Nephron progenitor cell (in vitro differentiated cells): ENCODE measurements around the gene MAPKAP1.

Source experiments
- DNase-seq: peaks from one replicate; pipeline ENCODE4 v3.0.0; 2021
- H3K27ac Mint-ChIP-seq: 2 replicates; pipeline ENCODE4 v1.8.0; 2021; ENCODE audit warnings: mild to moderate bottlenecking, moderate library complexity, mixed read lengths
- H3K27me3 Mint-ChIP-seq: 2 replicates; pipeline ENCODE4 v1.8.0; 2021; ENCODE audit warnings: mild to moderate bottlenecking, low read depth, mixed read lengths; ENCODE audit not compliant: poor library complexity
- H3K36me3 Mint-ChIP-seq: 2 replicates; pipeline ENCODE4 v1.8.0; 2021; ENCODE audit warnings: low read depth, mixed read lengths
- H3K4me1 Mint-ChIP-seq: 2 replicates; pipeline ENCODE4 v1.8.0; 2021; ENCODE audit warnings: mixed read lengths
- H3K4me3 Mint-ChIP-seq: 2 replicates; pipeline ENCODE4 v1.8.0; 2021; ENCODE audit warnings: mild to moderate bottlenecking, moderate library complexity, mixed read lengths
- H3K9me3 Mint-ChIP-seq: 2 replicates; pipeline ENCODE4 v1.8.0; 2021; ENCODE audit warnings: mild to moderate bottlenecking, moderate library complexity, mixed read lengths
- CTCF ChIP-seq: fragments of 200-600 bp; sonication (generic); IDR thresholded peaks from 2 replicates; pipeline ENCODE4 v1.5.0; 2021; ENCODE audit warnings: antibody characterized with exemption

Gene MAPKAP1

GRCh38 chr9:125493384-125493783 is 213.6 kb downstream of the MAPKAP1 start:
- H3K9me3 Mint-ChIP-seq = no peaks in the 10 kb centered on the region
- H3K36me3 Mint-ChIP-seq = no peaks in the 10 kb centered on the region
- no peak overlapping the region for H3K27ac Mint-ChIP-seq
- DNase-seq = no peak
- peaks cover 23% of the 10 kb centered on the region for H3K4me1 Mint-ChIP-seq
- no peaks in the 10 kb centered on the region for H3K27me3 Mint-ChIP-seq
- no peak overlapping the region for H3K4me3 Mint-ChIP-seq
- TF ChIP-seq CTCF = no peak

GRCh38 chr9:125492719-125493118 is 214.3 kb downstream of the MAPKAP1 start:
- Mint-ChIP-seq H3K36me3 (no peaks in the 10 kb centered on the region), H3K27me3 (no peaks in the 10 kb centered on the region), H3K4me3 (no peak overlapping the region), H3K9me3 (no peaks in the 10 kb centered on the region), H3K4me1 (peaks cover 23% of the 10 kb centered on the region), H3K27ac (no peak overlapping the region)
- TF ChIP-seq CTCF = no peak
- DNase-seq = no peak

GRCh38 chr9:125487842-125488241 is 219.2 kb downstream of the MAPKAP1 start:
- no peak overlapping the region for H3K27ac Mint-ChIP-seq

GRCh38 chr9:125486576-125486975 is 220.4 kb downstream of the MAPKAP1 start:
- no peak for TF ChIP-seq CTCF
- DNase-seq = no peak
- no peaks in the 10 kb centered on the region for H3K4me1 Mint-ChIP-seq
- H3K27me3 Mint-ChIP-seq = peaks cover 4% of the 10 kb centered on the region
- H3K4me3 Mint-ChIP-seq = no peak overlapping the region
- no peaks in the 10 kb centered on the region for H3K9me3 Mint-ChIP-seq
- H3K27ac Mint-ChIP-seq = no peak overlapping the region
- peaks cover 5% of the 10 kb centered on the region for H3K36me3 Mint-ChIP-seq

More at GRCh38 chr9:125487842-125488241, 219.2 kb downstream of the MAPKAP1 start:
- Mint-ChIP-seq H3K27me3 (peaks cover 4% of the 10 kb centered on the region), H3K36me3 (no peaks in the 10 kb centered on the region), H3K4me3 (no peak overlapping the region), H3K9me3 (no peaks in the 10 kb centered on the region), H3K4me1 (no peaks in the 10 kb centered on the region)
- TF ChIP-seq CTCF = no peak
- no peak for DNase-seq

GRCh38 chr9:125486152-125486508 is 220.9 kb downstream of the MAPKAP1 start:
- Mint-ChIP-seq H3K36me3 (peaks cover 5% of the 10 kb centered on the region), H3K27ac (no peak overlapping the region), H3K9me3 (no peaks in the 10 kb centered on the region), H3K27me3 (peaks cover 4% of the 10 kb centered on the region), H3K4me3 (no peak overlapping the region), H3K4me1 (no peaks in the 10 kb centered on the region)
- TF ChIP-seq CTCF = no peak
- no peak for DNase-seq

GRCh38 chr9:125485471-125486151 is 221.4 kb downstream of the MAPKAP1 start:
- Mint-ChIP-seq H3K27ac (no peak overlapping the region), H3K9me3 (no peaks in the 10 kb centered on the region), H3K36me3 (peaks cover 5% of the 10 kb centered on the region), H3K4me3 (no peak overlapping the region), H3K27me3 (peaks cover 4% of the 10 kb centered on the region), H3K4me1 (no peaks in the 10 kb centered on the region)
- no peak for TF ChIP-seq CTCF
- no peak for DNase-seq
